Muscle layer of duodenum (tissue), 2 donors: Measurements from ENCODE around the gene TTC24.
"Not testable (repeated sequence)": the region's sequence is repeated elsewhere in the genome, so short reads cannot be mapped to it uniquely, and the experiment has no call there.

Experiments used
- H3K27ac ChIP-seq: one replicate; pipeline ENCODE4 v1.7.0; 2013; ENCODE audit warnings: mild to moderate bottlenecking, low read length
- H3K27me3 ChIP-seq: one replicate; pipeline ENCODE4 v1.7.0; 2013; ENCODE audit warnings: low read depth, mild to moderate bottlenecking, control low read depth, low read length
- H3K36me3 ChIP-seq, 2 donors: one replicate each; pipeline ENCODE4 v1.7.0; 2013; ENCODE audit warnings: low read length in 2 of 2, control low read depth in 1 of 2, mild to moderate bottlenecking in 1 of 2; ENCODE audit not compliant: insufficient read depth in 2 of 2, control insufficient read depth in 1 of 2
- H3K4me1 ChIP-seq, 2 donors: one replicate each; pipeline ENCODE4 v1.7.0; 2013; ENCODE audit warnings: low read length in 2 of 2, mild to moderate bottlenecking in 2 of 2, control low read depth in 1 of 2, moderate library complexity in 1 of 2; ENCODE audit not compliant: insufficient read depth in 2 of 2, control insufficient read depth in 1 of 2
- H3K4me3 ChIP-seq, 2 donors: one replicate each; pipeline ENCODE4 v1.7.0; 2013; ENCODE audit warnings: low read length in 2 of 2, low read depth in 1 of 2, mild to moderate bottlenecking in 1 of 2
- H3K9me3 ChIP-seq, 2 donors: one replicate each; pipeline ENCODE4 v1.7.0; 2013; ENCODE audit warnings: low read length in 2 of 2, control low read depth in 1 of 2, mild to moderate bottlenecking in 1 of 2; ENCODE audit not compliant: control insufficient read depth in 1 of 2
- donor health status: healthy.

TTC24 gene

DNA sequence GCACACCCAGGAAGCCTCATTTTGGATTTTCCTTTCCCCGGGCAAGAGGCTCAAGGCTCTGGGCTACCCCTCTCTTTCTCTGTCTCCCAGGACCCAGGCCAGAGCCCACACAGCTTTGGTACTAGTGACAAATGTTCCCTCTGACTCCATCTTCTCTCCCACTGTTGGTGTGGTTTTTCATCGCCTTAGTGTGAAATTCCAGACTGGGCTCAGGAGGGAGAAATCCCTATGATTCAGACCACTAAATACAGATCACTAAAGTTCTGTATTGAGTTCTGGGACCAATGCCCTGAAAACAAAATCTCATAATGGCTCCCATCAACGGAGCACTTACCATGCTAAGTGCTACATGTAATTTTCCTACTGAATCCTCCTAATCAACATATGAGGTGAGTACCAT, 33.3 kb upstream of the TTC24 start:
- Histone ChIP-seq H3K27ac (no peak overlapping the region), H3K4me3 (no peak overlapping the region), H3K27me3 (no peaks in the 10 kb centered on the region), H3K4me1 (no peaks in the 10 kb centered on the region), H3K36me3 (no peaks in the 10 kb centered on the region), H3K9me3 (no peaks in the 10 kb centered on the region)

DNA sequence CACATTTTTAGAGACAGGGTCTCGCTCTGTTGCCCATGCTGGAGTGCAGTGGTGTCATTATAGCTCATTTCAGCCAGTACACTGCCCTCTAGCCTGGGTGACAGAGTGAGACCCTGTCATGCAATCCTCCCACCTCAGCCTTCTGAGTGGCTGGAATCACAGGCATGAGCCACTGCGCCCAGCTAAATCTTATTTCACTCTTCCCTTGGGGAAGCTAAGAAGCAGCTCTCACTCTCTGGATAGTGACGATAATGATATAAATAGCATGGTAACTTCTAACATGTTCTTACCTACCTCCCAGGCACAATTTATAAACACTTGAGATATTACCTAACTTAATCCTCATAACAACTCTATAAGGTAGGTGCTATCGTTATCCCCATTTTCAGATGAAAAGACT, 32.1 kb upstream of the TTC24 start:
- Histone ChIP-seq H3K27me3 (no peaks in the 10 kb centered on the region), H3K27ac (no peak overlapping the region), H3K4me1 (no peaks in the 10 kb centered on the region), H3K36me3 (no peaks in the 10 kb centered on the region), H3K9me3 (no peaks in the 10 kb centered on the region), H3K4me3 (no peak overlapping the region)

DNA sequence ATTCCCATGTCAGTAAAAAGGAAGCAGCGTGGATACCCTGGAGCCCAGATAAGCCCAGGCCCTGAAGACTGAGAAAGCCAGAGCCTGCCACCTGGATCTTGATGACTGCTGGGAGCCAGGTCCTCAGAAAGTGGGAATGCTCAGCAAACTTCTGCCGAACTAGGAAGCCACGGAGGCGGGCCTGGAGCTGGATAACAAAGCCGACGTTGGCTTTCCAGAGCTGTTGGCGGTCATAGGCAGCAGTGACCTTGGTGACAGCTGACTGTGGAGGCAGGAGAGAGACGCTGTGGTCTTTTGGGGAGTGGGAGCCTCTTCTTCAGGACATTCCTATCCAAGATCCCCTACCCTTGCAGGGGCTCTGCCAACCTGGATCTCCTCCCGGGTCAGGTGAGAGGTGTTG, 31.5 kb upstream of the TTC24 start:
- Histone ChIP-seq H3K4me3 (no peak overlapping the region), H3K36me3 (no peaks in the 10 kb centered on the region), H3K27me3 (no peaks in the 10 kb centered on the region), H3K9me3 (no peaks in the 10 kb centered on the region), H3K4me1 (no peaks in the 10 kb centered on the region), H3K27ac (no peak overlapping the region)

DNA sequence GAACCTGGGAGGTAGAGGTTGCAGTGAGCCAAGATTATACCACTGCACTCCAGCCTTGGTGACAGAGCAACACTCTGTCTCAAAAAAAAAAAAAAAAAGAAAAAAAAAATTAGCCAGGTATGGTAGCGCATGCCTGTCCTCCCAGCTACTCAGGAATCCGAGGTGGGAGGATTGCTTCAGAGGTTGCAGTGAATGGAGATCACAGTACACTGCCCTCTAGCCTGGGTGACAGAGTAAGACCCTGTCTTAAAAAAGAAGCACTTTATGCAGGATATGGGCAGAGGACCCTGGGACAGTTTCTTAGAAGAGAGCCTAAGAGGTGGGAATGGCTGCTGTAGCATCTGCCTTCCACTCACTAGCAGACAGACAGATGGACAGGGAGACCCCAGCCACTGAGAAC, 30.1 kb upstream of the TTC24 start:
- Histone ChIP-seq H3K27me3 (no peaks in the 10 kb centered on the region), H3K27ac (no peak overlapping the region), H3K4me3 (no peak overlapping the region), H3K36me3 (no peaks in the 10 kb centered on the region), H3K9me3 (no peaks in the 10 kb centered on the region), H3K4me1 (no peaks in the 10 kb centered on the region)

DNA sequence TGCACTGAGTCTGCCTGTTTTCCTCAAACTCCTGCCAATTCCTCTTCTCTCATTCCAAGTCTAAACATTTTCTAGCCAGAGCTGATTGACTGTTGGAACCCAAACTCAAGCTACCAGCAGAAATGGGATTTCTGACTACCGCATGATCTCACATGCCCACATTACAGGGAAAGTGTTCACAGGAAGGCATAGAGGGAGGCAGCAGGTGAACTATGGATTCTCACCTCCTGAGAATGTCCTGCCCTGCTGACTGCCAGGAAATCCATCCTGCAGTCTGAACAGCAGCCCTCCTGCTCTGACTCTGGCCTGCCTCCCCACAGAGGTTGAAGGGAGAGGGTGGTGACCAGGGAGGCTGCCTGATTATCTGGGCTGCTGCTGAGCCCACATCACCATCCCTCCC, 29.7 kb upstream of the TTC24 start:
- Histone ChIP-seq H3K27me3 (no peaks in the 10 kb centered on the region), H3K4me1 (no peaks in the 10 kb centered on the region), H3K9me3 (no peaks in the 10 kb centered on the region), H3K27ac (no peak overlapping the region), H3K36me3 (no peaks in the 10 kb centered on the region), H3K4me3 (no peak overlapping the region)

DNA sequence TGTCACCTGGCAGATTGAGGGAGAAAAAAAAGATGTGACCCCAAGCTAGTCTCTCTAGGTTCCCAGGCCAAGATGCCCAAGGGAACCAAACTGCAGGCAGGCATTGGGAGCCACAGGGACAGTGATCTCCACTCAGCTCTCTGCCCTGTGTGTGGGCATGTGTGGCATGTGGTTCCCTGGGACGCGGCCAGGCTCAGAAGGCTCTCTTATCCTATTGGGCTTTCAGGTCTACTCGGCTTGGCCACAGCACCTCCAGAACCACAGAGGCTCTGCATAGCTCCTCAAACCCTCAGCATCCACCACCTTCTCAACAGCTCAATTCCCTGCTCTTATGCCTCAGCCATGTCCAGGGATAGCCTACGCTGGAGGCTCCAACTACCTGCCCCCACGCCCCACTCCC, 29.2 kb upstream of the TTC24 start:
- Histone ChIP-seq H3K27me3 (no peaks in the 10 kb centered on the region), H3K4me1 (no peaks in the 10 kb centered on the region), H3K9me3 (no peaks in the 10 kb centered on the region)

DNA sequence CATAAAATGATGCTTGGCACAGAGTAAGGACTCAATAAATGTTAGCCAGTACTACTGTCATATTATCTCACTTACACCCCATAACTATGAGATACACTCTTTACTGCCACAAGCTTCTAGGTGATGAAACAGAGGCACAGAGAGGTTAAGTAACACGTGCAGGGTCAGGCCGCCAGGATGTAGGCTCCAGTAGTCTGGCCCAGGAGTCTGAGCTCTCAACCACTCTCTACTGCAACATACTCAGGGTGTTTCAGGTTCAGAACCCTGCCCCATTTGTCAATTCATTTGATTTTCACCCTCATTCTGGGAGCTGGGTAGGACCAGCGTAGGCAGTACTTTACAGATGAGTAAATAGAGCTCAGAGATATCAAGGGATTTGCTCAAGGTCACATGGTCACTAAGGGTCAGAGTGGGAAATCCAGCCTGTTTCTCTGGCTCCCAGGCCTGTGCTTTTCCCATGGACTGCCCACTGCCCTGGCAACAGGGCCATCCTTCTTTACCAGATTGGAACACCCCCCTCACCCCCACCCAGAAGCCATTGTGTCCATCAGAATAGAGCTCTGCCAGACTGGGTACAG, 28.4 kb upstream of the TTC24 start:
- H3K27me3 ChIP-seq: no peaks in the 10 kb centered on the region
- H3K4me3 ChIP-seq: no peak overlapping the region
- H3K9me3 ChIP-seq: no peaks in the 10 kb centered on the region
- H3K27ac ChIP-seq: no peak overlapping the region
- no peaks in the 10 kb centered on the region for H3K4me1 ChIP-seq
- H3K36me3 ChIP-seq: no peaks in the 10 kb centered on the region

More for the DNA sequence above, 29.2 kb upstream of the TTC24 start:
- no peaks in the 10 kb centered on the region for H3K36me3 ChIP-seq
- no peak overlapping the region for H3K4me3 ChIP-seq
- H3K27ac ChIP-seq: no peak overlapping the region

DNA sequence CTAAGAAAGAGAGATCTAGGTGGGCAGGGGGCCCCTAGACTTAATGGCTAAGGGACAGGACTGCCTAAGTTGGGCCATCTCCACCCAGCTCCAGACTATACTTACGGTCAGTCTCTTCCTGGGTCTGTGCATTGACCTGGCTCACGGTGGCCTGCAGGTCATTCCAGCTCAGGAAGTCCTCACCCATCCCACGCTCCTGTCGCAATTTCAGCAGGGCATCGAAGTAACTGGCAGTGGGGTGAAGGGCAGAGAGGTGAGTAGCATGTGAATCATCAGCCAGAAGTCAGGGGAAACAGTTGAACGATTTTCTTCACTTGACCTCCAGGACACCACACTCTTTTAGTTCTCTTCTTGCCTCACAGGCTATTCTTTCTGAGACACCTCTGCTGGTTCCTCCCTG, 27.7 kb upstream of the TTC24 start:
- no peak overlapping the region for H3K27ac ChIP-seq
- H3K27me3 ChIP-seq: no peaks in the 10 kb centered on the region
- H3K9me3 ChIP-seq: no peaks in the 10 kb centered on the region
- H3K4me3 ChIP-seq: no peak overlapping the region
- H3K4me1 ChIP-seq: no peaks in the 10 kb centered on the region
- no peaks in the 10 kb centered on the region for H3K36me3 ChIP-seq

DNA sequence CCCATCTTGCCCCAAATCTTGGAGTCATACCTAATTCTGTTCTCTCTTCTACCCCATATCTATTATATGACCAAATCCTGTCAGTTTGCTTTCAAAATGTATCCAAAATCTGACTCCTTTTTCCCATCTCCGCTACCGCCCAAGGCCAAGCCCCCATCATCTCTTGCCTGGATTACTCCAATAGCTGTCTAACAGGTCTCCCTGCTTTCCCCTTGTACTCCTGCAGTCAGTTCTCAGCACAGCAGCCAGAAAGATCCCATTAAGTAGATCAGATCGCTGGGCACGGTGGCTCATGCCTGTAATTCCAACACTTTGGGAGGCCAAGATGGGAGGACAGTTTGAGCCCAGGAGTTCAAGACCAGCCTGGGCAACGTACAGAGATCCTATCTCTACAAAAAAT, 27.0 kb upstream of the TTC24 start:
- Histone ChIP-seq H3K27ac (no peak overlapping the region), H3K27me3 (no peaks in the 10 kb centered on the region), H3K4me1 (no peaks in the 10 kb centered on the region), H3K4me3 (no peak overlapping the region), H3K36me3 (no peaks in the 10 kb centered on the region), H3K9me3 (no peaks in the 10 kb centered on the region)

DNA sequence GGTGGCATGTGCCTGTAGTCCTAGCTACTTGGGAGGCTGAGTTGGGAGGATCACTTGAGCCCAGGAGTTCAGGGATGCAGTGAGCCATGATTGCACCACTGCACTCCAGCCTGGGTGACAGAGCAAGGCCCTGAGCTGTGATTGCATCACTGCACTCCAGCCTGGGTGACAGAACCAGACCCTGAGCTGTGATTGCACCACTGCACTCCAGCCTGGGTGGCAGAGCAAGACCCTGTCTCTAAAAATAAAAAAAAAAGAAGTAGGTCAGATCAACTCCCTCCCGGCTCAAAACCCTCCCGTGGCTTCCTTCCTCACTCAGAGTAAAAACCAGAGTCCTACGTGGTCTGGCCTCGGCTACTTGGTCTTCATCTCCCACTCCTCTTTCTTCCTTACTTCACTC, 26.6 kb upstream of the TTC24 start:
- H3K4me3 ChIP-seq, H3K27ac ChIP-seq: not testable (repeated sequence)

DNA sequence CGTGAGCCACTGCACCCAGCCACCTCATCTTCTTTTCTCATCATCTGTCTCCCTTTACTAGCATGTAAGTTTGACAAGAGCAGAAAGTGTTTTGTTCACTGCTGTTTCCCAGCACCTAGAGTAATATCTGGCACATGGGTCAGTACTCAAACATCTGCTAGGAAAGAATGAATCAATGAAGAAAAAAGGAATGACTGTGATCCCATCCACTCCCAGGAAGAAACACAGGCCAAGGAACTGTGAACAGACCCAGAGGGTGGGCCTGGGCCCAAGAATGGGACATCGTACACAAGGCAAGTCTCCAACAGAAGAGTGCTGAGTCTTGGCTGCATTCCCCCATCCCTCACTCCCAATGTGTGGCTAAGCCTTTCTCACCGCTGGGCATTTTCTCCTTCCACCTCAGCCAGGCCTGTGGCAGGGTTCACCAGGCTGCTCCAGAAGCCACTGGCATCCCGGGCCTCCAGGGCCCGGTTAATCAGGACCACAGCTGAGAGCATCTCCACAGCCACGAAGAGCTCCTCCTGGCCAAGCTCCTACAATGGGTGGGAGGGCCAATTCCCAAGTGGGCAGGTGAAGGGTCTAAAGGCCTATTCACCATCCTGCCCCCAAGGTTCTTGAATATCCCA, 25.6 kb upstream of the TTC24 start:
- Histone ChIP-seq H3K4me1 (no peaks in the 10 kb centered on the region), H3K27ac (no peak overlapping the region), H3K27me3 (no peaks in the 10 kb centered on the region), H3K9me3 (no peaks in the 10 kb centered on the region), H3K4me3 (no peak overlapping the region), H3K36me3 (no peaks in the 10 kb centered on the region)

More for the DNA sequence above, 26.6 kb upstream of the TTC24 start:
- not testable (repeated sequence) for H3K9me3 ChIP-seq, H3K4me1 ChIP-seq, H3K36me3 ChIP-seq, H3K27me3 ChIP-seq

DNA sequence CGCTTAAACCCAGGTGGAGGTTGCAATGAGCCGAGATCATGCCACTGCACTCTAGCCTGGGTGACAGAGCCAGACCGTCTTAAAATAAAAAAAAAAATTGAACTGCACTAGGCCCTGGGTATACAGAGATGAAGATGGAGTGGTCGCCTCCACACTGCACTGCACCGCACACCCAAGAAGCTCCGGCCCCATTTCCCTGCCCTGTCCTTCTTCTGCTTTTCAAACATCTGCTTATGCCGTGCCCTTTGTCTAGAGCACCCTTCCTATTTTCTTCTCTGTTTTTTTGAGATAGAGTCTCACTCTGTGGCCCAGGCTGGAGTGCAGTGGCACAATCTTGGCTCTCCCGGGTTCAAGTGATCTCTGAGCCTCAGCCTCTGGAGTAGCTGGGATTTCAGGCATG, 24.6 kb upstream of the TTC24 start:
- Histone ChIP-seq H3K36me3 (no peaks in the 10 kb centered on the region), H3K9me3 (no peaks in the 10 kb centered on the region), H3K27me3 (no peaks in the 10 kb centered on the region), H3K4me3 (no peak overlapping the region), H3K27ac (no peak overlapping the region), H3K4me1 (no peaks in the 10 kb centered on the region)
